Urothelium cell line (cell line): ENCODE measurements around the gene GALNTL6.

ENCODE experiments used
- DNase-seq: peaks from one replicate; pipeline ENCODE4 v3.0.0; 2011; ENCODE audit warnings: low spot score, mixed read lengths
- FAIRE-seq: peaks from 2 replicates; lab custom pipeline; 2011; peaks lifted over from hg19 to GRCh38; lab: Jason Lieb, UNC

The GALNTL6 gene

DNA sequence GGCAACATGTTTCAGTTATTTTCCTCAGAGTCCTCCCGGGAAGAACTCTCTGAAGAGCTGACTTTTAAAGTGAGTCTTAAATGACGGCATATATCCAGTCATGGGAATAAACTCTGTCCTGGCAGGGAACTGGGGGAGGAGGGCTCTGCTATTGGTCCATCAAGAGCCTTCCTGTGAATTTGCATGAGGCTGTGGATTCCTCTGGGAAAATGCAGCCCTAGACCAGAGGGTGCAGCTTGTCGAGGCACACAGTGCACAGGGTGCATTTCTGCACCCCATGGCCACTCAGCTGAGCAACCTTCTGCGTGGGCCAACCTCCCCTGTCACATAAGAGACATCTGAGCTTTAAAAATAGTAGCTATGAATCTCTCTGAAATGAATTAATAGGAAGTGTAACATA is 360.0 kb downstream of the GALNTL6 start:
- no peak for FAIRE-seq
- no peak for DNase-seq

- DNase-seq, result no peak
- no peak for FAIRE-seq
Measured at GRCh38 chr4:172177382-172177781, 364.2 kb downstream of the GALNTL6 start.

DNA sequence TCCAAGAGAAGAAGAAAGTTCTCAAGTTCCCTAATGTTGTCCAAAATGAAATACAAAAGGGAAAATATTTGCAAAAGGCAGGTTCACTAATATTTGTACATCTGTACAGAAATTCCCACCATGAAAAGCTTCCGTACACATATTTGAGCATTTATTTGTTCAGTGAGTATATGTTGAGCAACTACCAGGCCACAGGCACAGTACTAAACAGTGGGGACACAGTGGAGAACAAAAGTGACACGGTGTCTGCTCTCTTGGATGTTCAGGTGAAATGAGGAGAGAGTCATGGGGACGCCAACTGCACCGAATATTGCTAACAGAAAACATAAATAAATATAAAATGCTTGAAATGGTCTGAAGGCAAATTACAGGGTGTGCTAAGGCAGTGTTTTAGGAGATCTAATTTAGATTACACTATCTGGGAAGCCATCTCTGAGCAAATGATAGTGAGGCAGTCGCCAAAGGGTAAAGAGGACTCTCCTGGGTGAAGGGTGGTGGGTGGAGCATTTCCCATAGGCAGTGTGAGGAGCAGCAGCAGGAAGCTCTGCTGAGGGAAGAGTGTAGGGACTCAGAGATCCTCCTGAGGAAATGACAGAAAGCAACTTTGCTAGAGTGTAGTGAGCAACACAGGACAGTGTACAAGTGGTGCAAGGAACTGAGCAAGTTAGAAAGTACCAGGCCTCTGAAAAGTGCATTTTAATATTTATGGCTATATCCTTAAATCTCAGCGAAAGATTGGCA is 375.2 kb downstream of the GALNTL6 start:
- DNase-seq, result no peak
- no peak for FAIRE-seq

DNA sequence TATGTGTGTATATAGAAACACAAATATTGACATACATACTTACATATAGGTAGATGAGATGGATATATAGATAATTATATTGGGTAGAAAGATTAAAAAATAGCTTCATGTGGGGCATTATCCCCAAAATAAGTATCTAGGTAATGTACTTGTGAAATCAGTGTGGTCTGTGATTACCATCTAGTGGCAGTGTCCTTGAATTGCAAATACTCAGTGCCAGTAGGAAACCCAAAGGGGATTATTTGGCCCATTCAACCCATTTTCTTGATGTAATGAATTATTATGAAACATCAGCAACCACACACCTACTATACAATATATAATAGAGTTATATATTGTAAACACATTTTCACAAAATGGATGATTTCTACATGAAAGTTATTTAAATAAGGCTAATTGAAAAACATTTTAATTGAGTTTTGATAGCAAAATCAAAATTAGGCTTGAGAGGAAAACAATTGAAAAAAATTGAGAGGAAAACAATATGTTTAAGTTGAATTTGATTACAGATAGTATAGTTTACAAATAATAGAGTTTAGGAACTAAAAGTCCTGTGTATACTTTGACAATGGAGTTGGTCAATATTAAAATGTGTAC is 389.4 kb downstream of the GALNTL6 start:
- no peak for FAIRE-seq
- peak; percentile 27 for DNase-seq

- DNase-seq (no peak), FAIRE-seq (no peak)
Measured at GRCh38 chr4:172207258-172207657, 394.1 kb downstream of the GALNTL6 start.

- FAIRE-seq, result no peak
- DNase-seq, result no peak
Measured at GRCh38 chr4:172207886-172208285, 394.7 kb downstream of the GALNTL6 start.

- no peak for FAIRE-seq
Measured at GRCh38 chr4:172220679-172221078, 407.5 kb downstream of the GALNTL6 start.

GRCh38 chr4:172225457-172225856 is 412.3 kb downstream of the GALNTL6 start:
- no peak for DNase-seq
- FAIRE-seq, result no peak

More at GRCh38 chr4:172220679-172221078, 407.5 kb downstream of the GALNTL6 start:
- no peak for DNase-seq

- FAIRE-seq (no peak), DNase-seq (no peak)
Measured at GRCh38 chr4:172232966-172233365, 419.8 kb downstream of the GALNTL6 start.

- no peak for FAIRE-seq
- DNase-seq, result no peak
Measured at GRCh38 chr4:172243551-172243950, 430.3 kb downstream of the GALNTL6 start.

DNA sequence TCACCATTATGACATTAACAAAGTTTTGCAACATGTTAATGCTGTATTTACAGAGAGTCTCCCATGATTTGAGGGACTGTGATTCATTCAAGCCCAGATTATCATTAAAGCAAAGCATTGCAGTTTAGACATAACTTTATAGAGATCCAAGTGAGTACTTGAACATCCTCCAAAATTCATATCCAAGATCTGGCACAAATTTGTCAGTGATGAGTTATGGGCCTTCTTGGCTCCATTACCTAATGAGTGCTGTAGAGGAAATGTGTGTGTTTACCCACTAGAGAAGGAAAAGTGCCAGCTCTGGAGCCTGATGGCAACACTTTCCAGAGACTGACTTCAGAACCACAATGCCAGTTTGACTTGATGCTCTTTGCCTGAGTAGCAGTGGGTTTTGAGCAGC is 432.3 kb downstream of the GALNTL6 start:
- no peak for DNase-seq
- no peak for FAIRE-seq

DNA sequence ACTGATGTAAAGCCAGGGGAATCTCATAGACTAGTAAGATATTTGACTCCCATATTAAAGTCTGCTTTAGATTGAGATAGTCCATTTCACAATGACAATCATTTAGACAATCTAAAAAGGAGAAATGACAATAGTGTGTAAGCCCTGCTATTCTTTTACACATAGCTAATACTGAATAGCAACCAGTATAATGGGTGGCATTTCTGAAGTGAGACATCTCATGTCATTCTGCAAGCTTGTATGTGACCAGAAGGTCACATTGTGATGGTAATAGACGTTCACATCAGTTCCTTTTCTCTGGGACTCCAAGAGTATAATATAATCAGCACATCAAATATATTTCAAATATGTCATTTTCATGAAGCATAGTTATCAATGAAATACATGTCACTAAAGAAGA is 440.2 kb downstream of the GALNTL6 start:
- no peak for FAIRE-seq
- no peak for DNase-seq

- FAIRE-seq (no peak), DNase-seq (no peak)
Measured at GRCh38 chr4:172256820-172257219, 443.6 kb downstream of the GALNTL6 start.

GRCh38 chr4:172270397-172270796 is 457.2 kb downstream of the GALNTL6 start:
- DNase-seq, result peak; percentile 4
- FAIRE-seq, result no peak

- DNase-seq (no peak), FAIRE-seq (no peak)
Measured at GRCh38 chr4:172287117-172287516, 473.9 kb downstream of the GALNTL6 start.

DNA sequence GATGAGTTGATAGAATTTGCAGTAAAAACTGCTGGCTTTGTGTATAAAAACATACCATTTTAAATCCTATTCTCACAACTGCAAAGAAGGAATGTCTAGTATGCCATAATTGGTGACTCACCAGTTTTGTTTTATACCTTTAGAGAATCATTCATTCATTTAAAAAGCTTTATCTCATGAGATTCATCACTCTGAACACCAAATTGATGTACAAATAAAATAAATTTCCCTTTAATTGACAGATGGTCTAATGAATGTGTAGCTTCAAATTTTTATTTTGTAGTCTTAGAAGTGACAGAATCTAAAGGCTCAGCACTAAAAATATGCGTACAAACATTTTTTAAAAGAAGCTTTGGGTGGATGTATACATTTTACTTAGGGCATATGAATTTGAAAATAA is 492.5 kb downstream of the GALNTL6 start:
- FAIRE-seq (no peak), DNase-seq (no peak)

DNA sequence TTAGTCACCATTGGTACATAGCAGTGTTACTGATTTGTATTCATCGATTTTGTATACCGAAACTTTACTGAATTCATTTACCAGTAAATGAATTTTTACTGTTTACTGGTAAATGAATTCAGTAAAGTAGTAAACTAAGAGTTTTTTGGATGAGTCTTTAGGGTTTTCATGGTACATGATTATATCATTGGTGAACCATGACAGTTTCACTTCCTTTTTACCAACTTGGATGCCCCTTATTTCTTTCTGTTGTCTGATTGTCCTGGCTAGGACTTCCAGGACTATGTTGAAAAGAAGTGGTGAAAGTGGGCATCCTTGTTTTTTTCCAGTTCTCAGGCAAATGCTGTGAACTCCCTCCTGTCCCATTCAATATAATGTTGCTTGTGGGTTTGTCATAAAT is 494.9 kb downstream of the GALNTL6 start:
- DNase-seq, result no peak
- no peak for FAIRE-seq

GRCh38 chr4:172311682-172312081 is 498.5 kb downstream of the GALNTL6 start:
- DNase-seq (no peak), FAIRE-seq (no peak)

DNA sequence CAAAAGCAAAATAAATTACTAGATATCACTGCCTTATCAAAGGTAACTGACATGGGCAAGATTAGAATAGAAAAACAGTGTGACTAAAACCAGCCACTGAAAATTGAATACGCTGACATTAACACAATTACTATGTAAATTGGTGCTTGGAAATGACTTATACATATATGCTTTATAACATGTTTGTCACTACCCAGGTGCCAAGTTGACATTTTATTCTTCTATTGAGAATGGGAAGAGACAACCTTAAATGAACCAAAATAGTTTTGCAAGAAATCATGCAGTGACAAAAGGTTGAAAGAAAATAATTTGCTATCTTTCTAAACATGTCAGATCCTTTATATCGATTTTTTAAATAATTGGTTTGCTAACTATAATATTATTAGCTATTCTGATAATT is 510.1 kb downstream of the GALNTL6 start:
- DNase-seq (no peak), FAIRE-seq (no peak)

DNA sequence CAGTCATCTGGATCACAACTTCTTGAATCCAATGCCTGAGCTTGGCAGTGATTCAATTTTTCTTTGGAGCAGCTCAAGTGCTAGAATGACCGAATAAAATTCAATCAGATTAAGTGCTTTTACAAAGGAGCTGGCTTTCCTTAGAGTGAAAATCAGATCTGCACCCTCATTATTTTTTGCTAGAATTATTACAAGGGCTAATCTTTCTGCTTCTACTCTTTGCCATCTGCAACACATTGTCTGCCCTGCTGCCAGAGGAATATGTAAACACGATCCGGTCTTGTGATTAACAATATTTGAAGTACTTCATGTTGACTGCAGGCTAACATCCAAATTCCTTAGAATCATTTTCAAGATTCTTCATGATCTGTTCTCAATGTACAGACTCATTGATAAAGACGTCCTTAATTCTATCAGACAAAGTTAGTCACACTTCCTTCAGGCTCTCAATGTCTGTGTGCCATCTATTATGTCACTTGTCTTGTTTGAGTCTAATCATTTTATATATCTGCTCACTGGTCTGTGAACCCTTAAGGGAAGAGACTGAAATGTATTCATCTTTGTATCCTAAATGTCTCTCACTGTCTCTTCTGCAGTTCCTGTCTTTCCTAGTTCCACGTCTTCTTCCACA is 531.2 kb downstream of the GALNTL6 start:
- FAIRE-seq (no peak), DNase-seq (no peak)

DNA sequence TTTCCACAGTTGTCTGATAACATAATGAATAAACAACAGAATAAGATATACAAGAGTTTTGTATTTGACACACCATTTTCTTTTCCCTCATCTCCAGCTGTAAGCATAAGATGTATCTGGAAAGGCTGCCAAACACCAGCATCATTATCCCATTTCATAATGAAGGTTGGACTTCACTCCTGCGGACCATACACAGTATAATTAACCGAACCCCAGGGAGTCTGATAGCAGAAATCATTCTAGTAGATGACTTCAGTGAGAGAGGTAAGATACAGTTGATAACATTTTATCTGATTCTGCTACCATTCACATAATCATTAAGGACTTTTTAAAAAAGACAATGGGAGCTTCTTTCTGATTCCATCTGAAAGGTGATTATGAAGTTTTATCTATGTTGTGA is 535.2 kb downstream of the GALNTL6 start:
- no peak for DNase-seq

GRCh38 chr4:172352356-172352755 is 539.2 kb downstream of the GALNTL6 start:
- no peak for FAIRE-seq
- DNase-seq, result no peak

More for the DNA sequence above, 535.2 kb downstream of the GALNTL6 start:
- no peak for FAIRE-seq
